T-helper 2 cell treated with Interferon-gamma antibody and Interleukin-4, amounts not matched to agents 100 ng/mL and 5 ng/mL, for 36 hours (primary cell): Measurements from ENCODE around the gene HYAL1. TPM values are rescaled to one million over a fixed set of nuclear protein-coding genes. Genes with fewer than 3 reads are reported as not detected.
"Not testable (repeated sequence)": the region's sequence is repeated elsewhere in the genome, so short reads cannot be mapped to it uniquely, and the experiment has no call there.

ENCODE experiments used
- intact Hi-C: fragments of 100-400 bp; cut with micrococcal nuclease; formaldehyde crosslinking; loops from one replicate; pipeline ENCODE4 v1.15.1; 2023
- total RNA-seq: library from RNA; stranded (reverse); gene quantifications from 2 replicates; pipeline ENCODE4 v1.2.3, GENCODE V29; 2022

The HYAL1 gene
- total RNA-seq, 1 donor from 2014 or later: 0.07 TPM

GRCh38 chr3:50263478-50264382 lies 39.6 kb downstream of the HYAL1 start:
- intact Hi-C loops: no loop called here

GRCh38 chr3:50262778-50263177 lies 40.6 kb downstream of the HYAL1 start:
- intact Hi-C loops: no loop called here

GRCh38 chr3:50262200-50262599 lies 41.2 kb downstream of the HYAL1 start:
- intact Hi-C loops: not testable (repeated sequence)

- intact Hi-C loops: no loop called here
These were observed 41.9 kb downstream of the HYAL1 start for GRCh38 chr3:50261505-50261904.

- intact Hi-C loops: loop anchor here (1.0 kb wide), 4 partner anchors 12 to 34 kb away; partner anchors contain the start of gene IFRD2
These were observed 42.4 kb downstream of the HYAL1 start for GRCh38 chr3:50260942-50261441.

- intact Hi-C loops: loop anchor here (1.0 kb wide), 4 partner anchors 13 to 33 kb away; partner anchors contain the start of gene IFRD2
These were observed 43.1 kb downstream of the HYAL1 start for GRCh38 chr3:50260027-50260941.

- intact Hi-C loops: loop anchor here (1.0 kb wide), 4 partner anchors 13 to 33 kb away; partner anchors contain the start of gene IFRD2
These were observed 43.8 kb downstream of the HYAL1 start for GRCh38 chr3:50259432-50260026.

GRCh38 chr3:50258979-50259378 lies 44.4 kb downstream of the HYAL1 start:
- intact Hi-C loops: no loop called here

GRCh38 chr3:50258029-50258680 lies 45.2 kb downstream of the HYAL1 start:
- intact Hi-C loops: no loop called here

GRCh38 chr3:50256978-50257890 lies 46.1 kb downstream of the HYAL1 start:
- intact Hi-C loops: no loop called here

GRCh38 chr3:50255251-50255615 lies 48.1 kb downstream of the HYAL1 start:
- intact Hi-C loops: no loop called here

GRCh38 chr3:50254577-50255250 lies 48.7 kb downstream of the HYAL1 start:
- intact Hi-C loops: no loop called here

- intact Hi-C loops: no loop called here
These were observed 52.2 kb downstream of the HYAL1 start for GRCh38 chr3:50251220-50251619.

GRCh38 chr3:50250514-50250913 lies 52.9 kb downstream of the HYAL1 start:
- intact Hi-C loops: no loop called here

Other genes starting within 250 kb of the HYAL1 start
- 176 and 185 TPM in 2 replicates for gene RBM5, start 214.7 kb downstream of the HYAL1 start, total RNA-seq
- gene SEMA3F, start 148.2 kb downstream of the HYAL1 start, total RNA-seq: 0.05 and 0.11 TPM in 2 replicates
- not detected in 2 replicates for gene GNAT1, start 112.0 kb downstream of the HYAL1 start, total RNA-seq
- gene SLC38A3, start 98.3 kb downstream of the HYAL1 start, total RNA-seq: not detected in 2 replicates
- 420 and 429 TPM in 2 replicates for gene GNAI2, start 67.4 kb downstream of the HYAL1 start, total RNA-seq
- gene SEMA3B, start 34.4 kb downstream of the HYAL1 start, total RNA-seq: 0.30 and 0.57 TPM in 2 replicates
- not detected in 2 replicates for gene LSMEM2, start 24.5 kb downstream of the HYAL1 start, total RNA-seq
- 99.8 and 103 TPM in 2 replicates for gene IFRD2, start 11.1 kb downstream of the HYAL1 start, total RNA-seq
- gene HYAL3, start 4.2 kb downstream of the HYAL1 start, total RNA-seq: 13.6 and 15.2 TPM in 2 replicates
- 27.4 and 29.0 TPM in 2 replicates for gene NAA80, start 4.2 kb downstream of the HYAL1 start, total RNA-seq
- 9.0 and 9.1 TPM in 2 replicates for gene HYAL2, start 19.2 kb upstream of the HYAL1 start, total RNA-seq
- 21.0 and 22.1 TPM in 2 replicates for gene TUSC2, start 24.6 kb upstream of the HYAL1 start, total RNA-seq
- 125 and 127 TPM in 2 replicates for gene RASSF1, start 37.3 kb upstream of the HYAL1 start, total RNA-seq
- gene ZMYND10, start 42.2 kb upstream of the HYAL1 start, total RNA-seq: 3.6 and 4.6 TPM in 2 replicates
- gene NPRL2, start 47.2 kb upstream of the HYAL1 start, total RNA-seq: 44.4 and 49.6 TPM in 2 replicates
- gene CYB561D2, start 47.3 kb upstream of the HYAL1 start, total RNA-seq: 42.7 and 46.3 TPM in 2 replicates
- gene TMEM115, start 55.9 kb upstream of the HYAL1 start, total RNA-seq: 17.8 and 18.4 TPM in 2 replicates
- gene CACNA2D2, start 200.1 kb upstream of the HYAL1 start, total RNA-seq: 0.41 and 0.68 TPM in 2 replicates